SH-SY5Y (cell line): ENCODE results near the gene ZP2.

Experiments
- GATA2 ChIP-seq: IDR thresholded peaks from 2 replicates; pipeline ENCODE4 v1.6.1; 2011; ENCODE audit warnings: mild to moderate bottlenecking, low read depth, low read length
- GATA3 ChIP-seq: IDR thresholded peaks from 2 replicates; pipeline ENCODE4 v1.6.1; 2011; ENCODE audit warnings: low read depth, mild to moderate bottlenecking, low read length, moderate library complexity

- TF ChIP-seq GATA2 (no peak), GATA3 (no peak)
These were observed 48.7 kb downstream of the ZP2 start for GRCh38 chr16:21162661-21163151.
